Transverse colon (tissue), 3 donors: ENCODE measurements around the gene MSH3.

ENCODE experiments used
- POLR2A ChIP-seq: fragments of 450-650 bp; IDR thresholded peaks from one replicate; pipeline ENCODE4 v1.6.1; 2016; ENCODE audit warnings: antibody characterized with exemption, mild to moderate bottlenecking, moderate library complexity
- TF ChIP-seq, protein P1 (sequence below), 5 experiments: fragments of 200-600 bp in 3 of 5; fragments of 450-650 bp in 2 of 5; sonication (generic) in 3 of 5; IDR thresholded peaks; 1 replicate in 2 of 5; 2 replicates in 3 of 5; pipeline ENCODE4 v1.5.1; 2016 to 2017; ENCODE audit warnings: antibody characterized with exemption in 5 of 5, inconsistent platforms in 3 of 5, mild to moderate bottlenecking in 2 of 5, moderate library complexity in 1 of 5

DNA sequence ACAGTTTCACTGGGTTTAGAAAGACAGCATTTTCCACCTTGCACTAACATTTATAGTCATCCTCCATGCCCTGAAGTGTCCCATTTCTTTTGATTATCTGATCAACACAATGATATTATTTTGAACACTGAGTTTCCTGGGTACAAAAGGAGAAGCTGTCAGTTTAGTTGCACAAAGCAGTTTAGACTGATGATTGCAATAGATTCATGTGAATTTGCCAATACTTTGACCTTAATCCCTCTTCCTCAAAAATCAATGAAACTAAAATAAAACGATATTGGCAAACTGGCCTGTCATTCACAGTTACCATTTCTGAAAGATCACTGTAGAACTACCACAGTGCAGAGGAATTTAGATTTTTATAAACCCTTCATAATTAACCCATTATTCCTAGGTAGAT, 271.5 kb downstream of the MSH3 start:
- TF ChIP-seq, protein P1, sequence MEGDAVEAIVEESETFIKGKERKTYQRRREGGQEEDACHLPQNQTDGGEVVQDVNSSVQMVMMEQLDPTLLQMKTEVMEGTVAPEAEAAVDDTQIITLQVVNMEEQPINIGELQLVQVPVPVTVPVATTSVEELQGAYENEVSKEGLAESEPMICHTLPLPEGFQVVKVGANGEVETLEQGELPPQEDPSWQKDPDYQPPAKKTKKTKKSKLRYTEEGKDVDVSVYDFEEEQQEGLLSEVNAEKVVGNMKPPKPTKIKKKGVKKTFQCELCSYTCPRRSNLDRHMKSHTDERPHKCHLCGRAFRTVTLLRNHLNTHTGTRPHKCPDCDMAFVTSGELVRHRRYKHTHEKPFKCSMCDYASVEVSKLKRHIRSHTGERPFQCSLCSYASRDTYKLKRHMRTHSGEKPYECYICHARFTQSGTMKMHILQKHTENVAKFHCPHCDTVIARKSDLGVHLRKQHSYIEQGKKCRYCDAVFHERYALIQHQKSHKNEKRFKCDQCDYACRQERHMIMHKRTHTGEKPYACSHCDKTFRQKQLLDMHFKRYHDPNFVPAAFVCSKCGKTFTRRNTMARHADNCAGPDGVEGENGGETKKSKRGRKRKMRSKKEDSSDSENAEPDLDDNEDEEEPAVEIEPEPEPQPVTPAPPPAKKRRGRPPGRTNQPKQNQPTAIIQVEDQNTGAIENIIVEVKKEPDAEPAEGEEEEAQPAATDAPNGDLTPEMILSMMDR (IDR thresholded peaks at IDR 0.05): no peak
- TF ChIP-seq POLR2A: no peak
